Neural cell (in vitro differentiated cells): ENCODE measurements around the gene SH3RF3.

Experiments
- CTCF ChIP-seq: fragments of 450-650 bp; IDR thresholded peaks from 2 replicates; pipeline ENCODE4 v1.5.1; 2014; ENCODE audit warnings: antibody characterized with exemption, mild to moderate bottlenecking, moderate library complexity; ENCODE audit not compliant: poor library complexity, severe bottlenecking
- EP300 ChIP-seq: fragments of 450-650 bp; conservative IDR thresholded peaks from 2 replicates; pipeline ENCODE4 v1.6.1; 2014; ENCODE audit warnings: antibody characterized with exemption, mild to moderate bottlenecking, moderate library complexity; ENCODE audit not compliant: poor library complexity, severe bottlenecking
- EZH2 ChIP-seq: fragments of 200-600, 300-800 bp; shearing (Covaris generic), sonication (generic); IDR thresholded peaks from 2 replicates; pipeline ENCODE4 v1.6.1; 2014; ENCODE audit warnings: antibody characterized with exemption, low read length, borderline replicate concordance, mild to moderate bottlenecking; ENCODE audit not compliant: insufficient read depth, poor library complexity, severe bottlenecking
- MXI1 ChIP-seq: fragments of 450-650 bp; conservative IDR thresholded peaks from 2 replicates; pipeline ENCODE4 v1.6.1; 2014; ENCODE audit warnings: antibody characterized with exemption, mild to moderate bottlenecking; ENCODE audit not compliant: poor library complexity, severe bottlenecking
- TF ChIP-seq, protein P1 (sequence below): IDR thresholded peaks from 2 replicates; pipeline ENCODE4 v1.6.1; 2012; ENCODE audit warnings: borderline replicate concordance

- TF ChIP-seq EZH2: no peak
- no peak for TF ChIP-seq CTCF
- TF ChIP-seq, protein P1, sequence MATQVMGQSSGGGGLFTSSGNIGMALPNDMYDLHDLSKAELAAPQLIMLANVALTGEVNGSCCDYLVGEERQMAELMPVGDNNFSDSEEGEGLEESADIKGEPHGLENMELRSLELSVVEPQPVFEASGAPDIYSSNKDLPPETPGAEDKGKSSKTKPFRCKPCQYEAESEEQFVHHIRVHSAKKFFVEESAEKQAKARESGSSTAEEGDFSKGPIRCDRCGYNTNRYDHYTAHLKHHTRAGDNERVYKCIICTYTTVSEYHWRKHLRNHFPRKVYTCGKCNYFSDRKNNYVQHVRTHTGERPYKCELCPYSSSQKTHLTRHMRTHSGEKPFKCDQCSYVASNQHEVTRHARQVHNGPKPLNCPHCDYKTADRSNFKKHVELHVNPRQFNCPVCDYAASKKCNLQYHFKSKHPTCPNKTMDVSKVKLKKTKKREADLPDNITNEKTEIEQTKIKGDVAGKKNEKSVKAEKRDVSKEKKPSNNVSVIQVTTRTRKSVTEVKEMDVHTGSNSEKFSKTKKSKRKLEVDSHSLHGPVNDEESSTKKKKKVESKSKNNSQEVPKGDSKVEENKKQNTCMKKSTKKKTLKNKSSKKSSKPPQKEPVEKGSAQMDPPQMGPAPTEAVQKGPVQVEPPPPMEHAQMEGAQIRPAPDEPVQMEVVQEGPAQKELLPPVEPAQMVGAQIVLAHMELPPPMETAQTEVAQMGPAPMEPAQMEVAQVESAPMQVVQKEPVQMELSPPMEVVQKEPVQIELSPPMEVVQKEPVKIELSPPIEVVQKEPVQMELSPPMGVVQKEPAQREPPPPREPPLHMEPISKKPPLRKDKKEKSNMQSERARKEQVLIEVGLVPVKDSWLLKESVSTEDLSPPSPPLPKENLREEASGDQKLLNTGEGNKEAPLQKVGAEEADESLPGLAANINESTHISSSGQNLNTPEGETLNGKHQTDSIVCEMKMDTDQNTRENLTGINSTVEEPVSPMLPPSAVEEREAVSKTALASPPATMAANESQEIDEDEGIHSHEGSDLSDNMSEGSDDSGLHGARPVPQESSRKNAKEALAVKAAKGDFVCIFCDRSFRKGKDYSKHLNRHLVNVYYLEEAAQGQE: no peak
- no peak for TF ChIP-seq EP300
- no peak for TF ChIP-seq MXI1
Measured at GRCh38 chr2:109422071-109422757, 293.2 kb downstream of the SH3RF3 start.
